ENCODE measurements around the gene GDI1.

The GDI1 gene

GRCh38 chrX:154437971-154438893 is 1.3 kb downstream of the GDI1 start:
- DNase-seq = no peak

GRCh38 chrX:154439841-154440240 is 2.9 kb downstream of the GDI1 start:
- no peak for DNase-seq

DNA sequence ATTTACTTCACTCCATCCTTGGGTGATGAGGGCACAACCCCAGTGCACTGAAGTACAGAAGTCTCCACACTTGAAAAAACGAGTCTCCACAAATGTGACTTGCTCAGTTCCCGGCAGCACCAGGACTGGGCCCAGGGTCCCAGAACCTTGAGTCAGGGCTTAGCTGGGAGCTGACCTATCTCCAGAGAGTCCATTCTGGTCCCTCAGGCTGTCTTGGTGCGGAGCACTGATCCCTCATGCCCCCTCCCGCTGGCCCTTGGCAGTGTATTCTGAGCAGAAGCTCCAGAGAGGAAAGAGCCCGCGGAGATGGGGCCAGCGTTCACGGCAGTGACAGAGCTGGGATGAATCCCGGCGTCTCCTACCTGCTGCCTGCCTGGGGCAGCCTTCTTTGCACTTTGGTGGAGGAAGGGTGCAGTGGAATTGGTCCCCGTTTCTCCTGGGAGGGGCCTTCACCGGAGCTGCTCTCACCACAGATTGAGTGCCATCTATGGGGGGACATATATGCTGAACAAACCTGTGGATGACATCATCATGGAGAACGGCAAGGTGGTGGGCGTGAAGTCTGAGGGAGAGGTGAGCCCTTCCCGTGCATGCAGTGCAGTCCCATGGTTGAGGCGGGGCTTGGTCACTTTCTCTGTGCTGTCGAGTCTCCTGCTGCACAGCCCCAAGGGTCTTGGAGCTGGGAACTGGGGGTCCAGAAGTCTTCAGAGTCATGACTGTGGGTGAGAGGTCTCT is 3.8 kb downstream of the GDI1 start:
- DNase-seq = no peak

- no peak for DNase-seq
Measured at GRCh38 chrX:154441564-154441963, 4.6 kb downstream of the GDI1 start.

DNA sequence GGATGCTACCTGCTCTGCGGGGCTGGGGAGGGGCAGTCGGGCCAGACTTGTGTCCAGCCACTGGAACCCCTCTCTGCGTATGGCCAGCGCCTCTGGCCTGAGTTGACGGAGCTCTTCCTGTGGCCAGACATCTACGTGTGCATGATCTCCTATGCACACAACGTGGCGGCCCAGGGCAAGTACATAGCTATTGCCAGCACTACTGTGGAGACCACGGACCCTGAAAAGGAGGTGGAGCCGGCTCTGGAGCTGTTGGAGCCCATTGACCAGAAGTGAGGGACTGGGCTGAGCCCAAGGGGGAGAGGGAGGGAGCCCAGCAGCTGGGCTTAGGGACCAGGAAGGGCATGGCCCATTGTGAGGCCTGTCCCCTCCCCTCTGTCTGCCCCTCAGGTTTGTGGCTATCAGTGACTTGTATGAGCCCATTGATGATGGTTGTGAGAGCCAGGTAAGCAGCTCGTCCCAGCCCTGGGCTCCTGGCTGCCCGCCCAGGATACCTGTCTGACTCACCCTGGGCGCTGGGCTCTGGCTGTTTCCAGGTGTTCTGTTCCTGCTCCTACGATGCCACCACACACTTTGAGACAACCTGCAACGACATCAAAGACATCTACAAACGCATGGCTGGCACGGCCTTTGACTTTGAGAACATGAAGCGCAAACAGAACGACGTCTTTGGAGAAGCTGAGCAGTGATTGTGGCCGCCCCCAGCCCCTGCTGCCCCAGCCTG is 5.2 kb downstream of the GDI1 start:
- DNase-seq = no peak

DNA sequence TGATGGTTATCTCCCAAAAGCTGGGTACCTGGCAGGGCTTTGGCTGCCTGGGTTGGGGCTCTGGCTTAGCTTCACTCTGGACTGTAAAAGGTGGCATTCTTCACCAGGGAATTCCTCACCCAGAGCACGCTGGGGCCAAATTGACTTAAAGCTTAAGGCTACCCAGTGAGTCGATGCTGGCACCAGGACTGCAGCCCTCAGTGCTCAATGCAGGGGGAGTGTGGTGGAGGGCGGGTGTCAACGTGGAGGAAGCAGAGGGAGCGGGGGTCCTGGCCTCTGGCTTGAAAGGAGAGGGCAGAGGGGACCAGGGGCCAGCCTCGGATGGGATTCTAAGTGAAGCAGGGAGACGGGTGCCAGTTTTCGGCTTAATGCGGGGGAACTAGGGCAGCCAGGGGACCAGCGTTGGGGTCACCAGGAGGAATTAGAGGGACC is 6.5 kb downstream of the GDI1 start:
- DNase-seq = no peak

DNA sequence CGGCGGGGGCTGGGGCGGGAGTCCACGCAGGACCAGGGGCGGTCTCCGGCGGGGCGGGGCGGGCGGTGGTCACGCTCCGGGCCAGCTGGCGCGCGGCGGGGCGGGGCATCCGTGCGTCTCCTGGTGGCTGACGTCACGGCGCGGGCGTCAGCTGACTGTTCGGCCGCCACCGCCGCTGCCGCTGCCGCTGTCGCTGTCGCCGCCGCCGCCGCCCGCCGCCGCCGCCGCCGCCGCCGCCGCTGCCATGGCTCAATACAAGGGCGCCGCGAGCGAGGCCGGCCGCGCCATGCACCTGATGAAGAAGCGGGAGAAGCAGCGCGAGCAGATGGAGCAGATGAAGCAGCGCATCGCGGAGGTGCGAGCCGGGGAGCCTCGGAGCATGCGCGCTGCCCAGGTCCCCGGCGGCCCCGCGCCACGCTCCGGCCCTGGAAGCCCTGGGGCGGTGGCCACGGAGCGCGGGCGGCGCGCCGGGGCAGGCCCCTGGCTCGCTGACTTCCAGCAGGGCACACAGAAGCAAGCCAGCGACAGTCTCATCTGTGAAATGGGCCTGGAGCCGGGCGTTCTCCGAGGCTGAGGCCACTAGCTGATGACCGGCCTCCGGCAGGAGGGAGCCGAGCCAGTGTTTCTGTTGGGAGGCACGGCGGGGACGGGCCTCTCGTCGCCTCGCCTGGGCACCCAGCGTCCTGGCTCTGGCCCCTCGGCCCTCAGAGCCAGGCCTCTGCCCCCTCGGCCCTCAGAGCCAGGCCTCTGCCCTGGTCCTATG is 7.2 kb downstream of the GDI1 start, which contains the start of gene FAM50A:
Gene FAM50A (plus strand): TSS at position 150 of the 763 bp plus-strand sequence. CDS start 95 bp downstream, at position 245.
- peak; percentile 81 to 93 (median 87) for DNase-seq

DNA sequence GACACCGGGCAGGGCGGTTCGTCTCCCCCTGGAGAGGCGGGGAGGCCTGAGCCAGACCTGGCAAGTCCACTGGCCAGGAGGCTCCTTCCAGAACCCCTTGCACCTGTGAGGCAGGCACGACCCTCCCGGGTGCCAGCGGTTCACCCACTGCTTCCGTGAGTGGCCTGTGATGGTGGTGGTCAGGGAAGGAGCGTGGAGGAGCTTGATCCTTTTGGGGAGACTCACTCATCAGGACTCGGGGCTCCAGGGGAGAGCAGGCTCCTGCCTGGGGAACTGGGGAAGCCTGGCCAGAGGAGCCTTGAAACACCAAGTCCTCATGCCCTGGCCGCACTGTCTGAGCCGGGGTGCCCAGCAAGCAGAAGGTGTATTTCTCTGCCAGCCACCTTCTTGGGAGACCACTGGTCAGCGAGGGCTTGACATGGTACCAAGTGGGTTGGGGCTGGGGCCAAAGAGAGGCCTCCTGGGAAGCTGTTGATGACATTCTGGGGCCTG is 7.8 kb downstream of the GDI1 start:
- DNase-seq = no peak

- DNase-seq = no peak
Measured at GRCh38 chrX:154445776-154446175, 8.8 kb downstream of the GDI1 start.

GRCh38 chrX:154446430-154446829 is 9.5 kb downstream of the GDI1 start:
- DNase-seq = no peak

GRCh38 chrX:154448484-154448883 is 11.5 kb downstream of the GDI1 start:
- DNase-seq = no peak

GRCh38 chrX:154449618-154450017 is 12.7 kb downstream of the GDI1 start:
- DNase-seq = no peak

DNA sequence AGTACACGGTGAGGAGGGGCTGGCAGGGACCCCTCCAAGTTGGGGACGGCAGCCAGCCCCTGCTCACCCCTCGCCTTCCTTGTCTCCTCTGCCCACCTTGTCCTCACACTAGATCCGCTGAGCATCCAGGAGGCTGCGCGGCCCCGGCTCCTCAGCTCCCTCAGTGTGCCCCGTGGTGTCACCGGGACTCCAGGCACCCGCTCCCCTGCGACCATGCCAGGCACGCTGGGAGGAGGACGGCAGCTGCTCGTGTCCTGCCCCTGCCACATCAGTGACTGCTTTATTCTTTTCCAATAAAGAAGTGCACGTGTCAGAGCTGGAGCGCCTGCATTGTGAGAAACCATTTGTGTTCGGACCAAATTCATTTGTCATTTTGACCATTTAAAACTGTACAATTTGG is 13.4 kb downstream of the GDI1 start:
- DNase-seq = no peak

DNA sequence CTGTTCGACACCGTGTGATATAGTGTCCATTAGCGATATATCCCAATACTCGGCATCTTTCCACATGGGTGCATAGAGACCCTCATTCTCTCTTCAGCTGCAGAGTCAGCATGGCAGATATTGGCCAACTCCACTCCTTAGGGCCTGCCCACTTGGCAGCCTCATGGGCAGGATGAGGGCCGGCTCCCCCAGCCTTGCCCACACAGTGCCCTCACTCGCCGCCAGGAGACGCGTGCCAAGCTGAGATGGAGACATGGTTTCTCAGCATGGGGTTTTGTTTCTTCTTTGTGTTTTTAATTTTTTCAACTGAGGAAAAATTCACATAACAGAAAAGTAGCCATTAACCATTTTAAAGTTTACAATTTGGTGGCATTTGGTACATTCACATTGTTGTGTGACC is 15.9 kb downstream of the GDI1 start:
- DNase-seq = no peak

DNA sequence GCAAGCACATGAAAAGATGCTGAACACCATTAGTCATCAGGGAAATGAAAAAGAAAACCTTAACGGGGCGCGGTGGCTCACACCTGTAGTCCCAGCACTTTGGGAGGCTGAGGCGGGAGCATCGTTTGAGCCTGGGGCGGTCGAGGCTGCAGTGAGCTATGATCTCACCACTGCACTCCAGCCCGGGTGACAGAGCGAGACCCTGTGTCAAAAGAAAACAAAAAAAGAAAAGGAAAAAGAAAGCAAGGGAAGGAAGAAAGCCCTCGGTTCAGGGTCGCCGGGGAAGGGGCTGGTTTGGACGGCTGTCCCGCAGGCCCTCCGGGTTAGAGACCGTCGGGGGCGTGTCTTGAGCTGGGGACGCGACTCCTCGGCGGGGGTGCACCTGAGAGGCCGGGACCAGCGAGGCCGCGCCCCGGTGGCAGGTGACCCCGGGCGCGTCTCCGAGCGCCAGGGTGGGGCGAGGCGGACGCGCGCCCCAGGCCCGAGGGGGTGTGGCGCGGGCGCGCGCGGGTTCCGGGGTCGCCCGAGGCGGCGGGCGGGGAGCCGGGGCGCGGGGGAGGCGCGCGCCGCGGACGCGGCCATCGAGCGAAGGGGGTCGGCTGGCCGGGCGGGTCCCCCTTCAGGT is 20.6 kb downstream of the GDI1 start:
- peak; percentile 19 to 77 (median 60) for DNase-seq

DNA sequence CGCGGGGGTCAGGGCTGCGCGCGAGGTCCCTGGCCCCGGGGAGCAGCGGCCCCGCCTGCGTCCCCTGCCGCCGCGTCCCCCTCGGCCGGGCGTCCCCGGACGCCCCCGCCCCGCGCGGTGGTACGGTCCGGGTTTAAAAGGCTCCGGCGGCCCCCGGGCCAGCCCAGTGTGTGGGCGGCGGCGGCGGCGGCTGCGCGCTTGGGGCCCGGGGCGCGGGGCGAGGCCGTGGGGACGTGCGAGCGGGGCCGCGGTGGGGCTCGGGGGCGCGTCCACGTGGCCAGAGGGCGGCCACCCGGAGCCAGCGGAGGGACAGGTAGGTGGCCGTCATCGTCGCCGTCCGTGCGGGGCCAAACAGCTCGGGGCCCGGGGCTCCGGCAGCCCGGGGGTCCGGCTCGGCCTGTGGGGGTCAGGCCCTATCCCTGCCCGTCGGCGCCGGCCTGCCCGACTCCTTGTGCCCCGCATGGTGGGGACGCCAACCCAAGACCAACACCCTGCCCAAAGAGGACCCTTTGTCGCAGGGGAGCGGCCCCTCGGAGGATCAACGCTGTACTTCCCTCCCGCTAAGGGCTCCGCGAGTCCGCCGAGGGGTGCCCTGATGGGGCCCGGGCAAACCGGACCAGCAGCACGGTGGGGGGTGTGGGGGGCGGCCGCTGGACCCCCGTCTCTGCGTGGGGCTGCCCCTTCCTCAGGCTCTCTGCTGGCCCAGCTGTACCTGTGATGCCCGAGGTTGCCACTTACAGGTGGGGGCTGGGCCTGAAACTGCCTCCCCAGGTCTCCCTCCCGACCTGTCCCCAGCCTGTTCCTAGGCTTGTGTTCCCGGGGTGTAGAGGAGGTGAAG is 21.4 kb downstream of the GDI1 start, which contains the start of gene PLXNA3:
Gene PLXNA3 (plus strand): TSS at position 166 of the 838 bp plus-strand sequence. CDS start 1,903 bp downstream, outside the sequence.
- DNase-seq = peak; percentile 56 to 83 (median 68)

- peak in 3 of 4 experiments; percentile 26 to 45 (median 31) for DNase-seq
Measured at GRCh38 chrX:154458954-154459778, 22.2 kb downstream of the GDI1 start.

DNA sequence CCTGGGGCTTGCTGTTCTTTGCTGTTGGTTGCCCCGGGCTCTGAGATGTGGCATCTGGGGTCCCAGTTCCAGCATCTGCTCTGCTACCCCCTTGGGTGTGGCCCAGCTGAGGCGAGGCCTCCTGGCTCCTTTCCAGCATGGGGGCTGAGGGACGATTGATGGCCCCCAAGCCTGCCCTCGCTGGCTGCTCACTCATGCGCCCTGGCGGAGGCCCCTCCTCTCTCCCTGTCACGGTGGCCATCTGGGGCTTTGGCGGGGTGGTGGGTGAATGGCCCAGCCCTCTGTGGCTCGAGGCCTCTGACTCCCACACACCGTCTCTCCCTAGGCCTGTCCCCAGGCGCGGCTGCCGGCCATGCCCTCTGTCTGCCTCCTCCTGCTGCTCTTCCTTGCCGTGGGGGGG is 22.9 kb downstream of the GDI1 start:
- no peak for DNase-seq

DNA sequence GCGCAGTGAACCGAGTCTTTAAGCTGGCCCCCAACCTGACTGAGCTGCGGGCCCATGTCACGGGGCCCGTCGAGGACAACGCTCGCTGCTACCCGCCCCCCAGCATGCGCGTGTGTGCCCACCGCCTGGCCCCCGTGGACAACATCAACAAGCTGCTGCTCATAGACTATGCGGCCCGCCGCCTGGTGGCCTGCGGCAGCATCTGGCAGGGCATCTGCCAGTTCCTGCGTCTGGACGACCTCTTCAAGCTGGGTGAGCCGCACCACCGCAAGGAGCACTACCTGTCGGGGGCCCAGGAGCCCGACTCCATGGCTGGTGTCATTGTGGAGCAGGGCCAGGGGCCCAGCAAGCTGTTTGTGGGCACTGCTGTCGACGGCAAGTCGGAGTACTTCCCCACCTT is 23.4 kb downstream of the GDI1 start:
- DNase-seq = no peak

All from suppressor macrophage (primary cell).